SK-N-SH treated with all-trans-retinoic acid at 6 μM for 48 hours (cell line): ENCODE data around the gene TNK2.

Experiments
- ATAC-seq: fragments of 200-7000 bp; cut with Tn5 transposase; 3 replicates; pipeline ENCODE4 v1.9.1; 2020; ENCODE audit warnings: mild to moderate bottlenecking, moderate library complexity
- ARNTL ChIP-seq: fragments of 450-650 bp; formaldehyde crosslinking; IDR thresholded peaks from 2 replicates; pipeline ENCODE4 v1.5.0; 2020; ENCODE audit warnings: low read depth, mild to moderate bottlenecking, moderate library complexity, borderline replicate concordance
- BACH2 ChIP-seq: fragments of 250-450 bp; sonication (Bioruptor Pico); IDR thresholded peaks from 2 replicates; pipeline ENCODE4 v1.9.0; 2021; ENCODE audit warnings: mild to moderate bottlenecking, borderline replicate concordance
- CSDC2 ChIP-seq: fragments of 250-450 bp; sonication (Bioruptor Pico); IDR thresholded peaks from 2 replicates; pipeline ENCODE4 v1.5.0; 2020; ENCODE audit warnings: mild to moderate bottlenecking, moderate library complexity
- ESRRG ChIP-seq: fragments of 250-450 bp; sonication (Bioruptor Pico); IDR thresholded peaks from 2 replicates; pipeline ENCODE4 v1.6.1; 2021; ENCODE audit warnings: mild to moderate bottlenecking
- GLIS3 ChIP-seq: fragments of 250-450 bp; sonication (Bioruptor Pico); IDR thresholded peaks from 2 replicates; pipeline ENCODE4 v1.5.0; 2020; ENCODE audit warnings: mild to moderate bottlenecking, moderate library complexity
- ISL1 ChIP-seq: fragments of 250-450 bp; sonication (Bioruptor Pico); IDR thresholded peaks from 2 replicates; pipeline ENCODE4 v2.1.2; 2022; ENCODE audit warnings: mild to moderate bottlenecking, moderate library complexity
- PPARA ChIP-seq: fragments of 250-450 bp; sonication (Bioruptor Pico); IDR thresholded peaks from 2 replicates; pipeline ENCODE4 v1.5.0; 2020; ENCODE audit warnings: mild to moderate bottlenecking, borderline replicate concordance
- SNAI2 ChIP-seq: fragments of 250-450 bp; sonication (Bioruptor Pico); IDR thresholded peaks from 2 replicates; pipeline ENCODE4 v1.5.0; 2020; ENCODE audit warnings: mild to moderate bottlenecking, moderate library complexity
- TCF4 ChIP-seq: fragments of 250-450 bp; sonication (Bioruptor Pico); IDR thresholded peaks from 2 replicates; pipeline ENCODE4 v1.8.0; 2021; ENCODE audit warnings: mild to moderate bottlenecking, moderate library complexity, borderline replicate concordance
- TOX ChIP-seq: fragments of 250-450 bp; sonication (Bioruptor Pico); IDR thresholded peaks from 2 replicates; pipeline ENCODE4 v1.8.0; 2021; ENCODE audit warnings: mild to moderate bottlenecking, moderate library complexity, borderline replicate concordance
- ZC3H10 ChIP-seq: fragments of 250-450 bp; sonication (Bioruptor Pico); IDR thresholded peaks from 2 replicates; pipeline ENCODE4 v1.5.1; 2021; ENCODE audit warnings: mild to moderate bottlenecking, moderate library complexity
- ZFP30 ChIP-seq: fragments of 450-650 bp; formaldehyde crosslinking; IDR thresholded peaks from 2 replicates; pipeline ENCODE4 v1.5.0; 2022; ENCODE audit warnings: mild to moderate bottlenecking, moderate library complexity
- ZNF565 ChIP-seq: fragments of 450-650 bp; formaldehyde crosslinking; conservative IDR thresholded peaks from 2 replicates; pipeline ENCODE4 v1.5.0; 2020; ENCODE audit warnings: low read depth, mild to moderate bottlenecking, moderate library complexity
- ZNF70 ChIP-seq: fragments of 450-650 bp; formaldehyde crosslinking; IDR thresholded peaks from 2 replicates; pipeline ENCODE4 v1.5.0; 2020; ENCODE audit warnings: mild to moderate bottlenecking, moderate library complexity
- ZNF8 ChIP-seq: fragments of 450-650 bp; formaldehyde crosslinking; IDR thresholded peaks from 2 replicates; pipeline ENCODE4 v1.5.0; 2020; ENCODE audit warnings: mild to moderate bottlenecking, moderate library complexity
- TF ChIP-seq, protein P1 (sequence below): fragments of 250-450 bp; sonication (Bioruptor Pico); IDR thresholded peaks from 2 replicates; pipeline ENCODE4 v1.5.1; 2021; ENCODE audit warnings: mild to moderate bottlenecking, moderate library complexity
- TF ChIP-seq, protein P2 (sequence below): fragments of 250-450 bp; sonication (Bioruptor Pico); IDR thresholded peaks from 2 replicates; pipeline ENCODE4 v1.8.0; 2020; ENCODE audit warnings: mild to moderate bottlenecking, moderate library complexity, borderline replicate concordance
- TF ChIP-seq, protein P3 (sequence below): fragments of 250-450 bp; sonication (Bioruptor Pico); IDR thresholded peaks from 2 replicates; pipeline ENCODE4 v1.8.0; 2021; ENCODE audit warnings: low read depth, mild to moderate bottlenecking, moderate library complexity, borderline replicate concordance
- TF ChIP-seq, protein P4 (sequence below): fragments of 250-450 bp; sonication (Bioruptor Pico); IDR thresholded peaks from 2 replicates; pipeline ENCODE4 v1.5.0; 2020; ENCODE audit warnings: mild to moderate bottlenecking, moderate library complexity

The TNK2 gene

DNA sequence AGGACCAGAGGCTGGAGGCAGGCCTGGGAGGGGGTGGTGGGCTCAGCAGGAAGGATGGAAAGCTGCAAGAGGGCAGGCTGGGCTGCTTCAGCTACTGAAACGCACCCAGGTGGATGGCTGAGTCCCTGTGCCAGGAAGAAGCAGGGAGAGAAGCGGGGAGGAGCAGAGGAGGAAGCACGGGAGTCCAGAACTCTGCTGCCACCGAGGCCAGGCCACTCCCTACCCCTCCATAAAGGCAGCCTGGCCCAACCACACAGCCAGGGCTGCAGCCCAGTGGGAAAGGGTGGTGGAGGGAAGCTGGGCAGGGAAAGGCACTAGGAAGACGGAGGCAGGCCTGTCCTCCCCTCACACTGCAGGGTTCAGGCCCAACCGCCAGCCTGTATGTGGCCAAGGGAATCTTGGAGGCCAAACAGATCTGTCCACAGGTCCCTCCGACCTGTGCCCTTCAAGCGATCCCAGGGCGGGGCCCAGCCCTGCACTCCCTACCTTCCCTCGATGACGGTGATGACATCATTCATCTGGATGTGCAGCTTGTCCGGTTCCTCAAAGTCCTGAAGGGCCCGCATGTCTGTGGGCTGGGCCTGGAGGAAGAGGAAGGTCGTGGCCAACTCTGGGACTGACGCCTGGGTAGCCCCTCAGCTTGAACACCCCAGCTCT is 30.5 kb downstream of the TNK2 start:
- no peak for ATAC-seq
- TF ChIP-seq ARNTL (CRISPR knock-in tag) (no peak), TCF4 (no peak), ZNF565 (no peak), SNAI2 (CRISPR knock-in tag) (no peak), CSDC2 (CRISPR knock-in tag) (no peak), ZC3H10 (no peak)
- TF ChIP-seq, protein P1, sequence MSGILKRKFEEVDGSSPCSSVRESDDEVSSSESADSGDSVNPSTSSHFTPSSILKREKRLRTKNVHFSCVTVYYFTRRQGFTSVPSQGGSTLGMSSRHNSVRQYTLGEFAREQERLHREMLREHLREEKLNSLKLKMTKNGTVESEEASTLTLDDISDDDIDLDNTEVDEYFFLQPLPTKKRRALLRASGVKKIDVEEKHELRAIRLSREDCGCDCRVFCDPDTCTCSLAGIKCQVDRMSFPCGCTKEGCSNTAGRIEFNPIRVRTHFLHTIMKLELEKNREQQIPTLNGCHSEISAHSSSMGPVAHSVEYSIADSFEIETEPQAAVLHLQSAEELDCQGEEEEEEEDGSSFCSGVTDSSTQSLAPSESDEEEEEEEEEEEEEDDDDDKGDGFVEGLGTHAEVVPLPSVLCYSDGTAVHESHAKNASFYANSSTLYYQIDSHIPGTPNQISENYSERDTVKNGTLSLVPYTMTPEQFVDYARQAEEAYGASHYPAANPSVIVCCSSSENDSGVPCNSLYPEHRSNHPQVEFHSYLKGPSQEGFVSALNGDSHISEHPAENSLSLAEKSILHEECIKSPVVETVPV = no peak
- TF ChIP-seq, protein P2, sequence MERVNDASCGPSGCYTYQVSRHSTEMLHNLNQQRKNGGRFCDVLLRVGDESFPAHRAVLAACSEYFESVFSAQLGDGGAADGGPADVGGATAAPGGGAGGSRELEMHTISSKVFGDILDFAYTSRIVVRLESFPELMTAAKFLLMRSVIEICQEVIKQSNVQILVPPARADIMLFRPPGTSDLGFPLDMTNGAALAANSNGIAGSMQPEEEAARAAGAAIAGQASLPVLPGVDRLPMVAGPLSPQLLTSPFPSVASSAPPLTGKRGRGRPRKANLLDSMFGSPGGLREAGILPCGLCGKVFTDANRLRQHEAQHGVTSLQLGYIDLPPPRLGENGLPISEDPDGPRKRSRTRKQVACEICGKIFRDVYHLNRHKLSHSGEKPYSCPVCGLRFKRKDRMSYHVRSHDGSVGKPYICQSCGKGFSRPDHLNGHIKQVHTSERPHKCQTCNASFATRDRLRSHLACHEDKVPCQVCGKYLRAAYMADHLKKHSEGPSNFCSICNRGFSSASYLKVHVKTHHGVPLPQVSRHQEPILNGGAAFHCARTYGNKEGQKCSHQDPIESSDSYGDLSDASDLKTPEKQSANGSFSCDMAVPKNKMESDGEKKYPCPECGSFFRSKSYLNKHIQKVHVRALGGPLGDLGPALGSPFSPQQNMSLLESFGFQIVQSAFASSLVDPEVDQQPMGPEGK (CRISPR knock-in tag) = no peak

DNA sequence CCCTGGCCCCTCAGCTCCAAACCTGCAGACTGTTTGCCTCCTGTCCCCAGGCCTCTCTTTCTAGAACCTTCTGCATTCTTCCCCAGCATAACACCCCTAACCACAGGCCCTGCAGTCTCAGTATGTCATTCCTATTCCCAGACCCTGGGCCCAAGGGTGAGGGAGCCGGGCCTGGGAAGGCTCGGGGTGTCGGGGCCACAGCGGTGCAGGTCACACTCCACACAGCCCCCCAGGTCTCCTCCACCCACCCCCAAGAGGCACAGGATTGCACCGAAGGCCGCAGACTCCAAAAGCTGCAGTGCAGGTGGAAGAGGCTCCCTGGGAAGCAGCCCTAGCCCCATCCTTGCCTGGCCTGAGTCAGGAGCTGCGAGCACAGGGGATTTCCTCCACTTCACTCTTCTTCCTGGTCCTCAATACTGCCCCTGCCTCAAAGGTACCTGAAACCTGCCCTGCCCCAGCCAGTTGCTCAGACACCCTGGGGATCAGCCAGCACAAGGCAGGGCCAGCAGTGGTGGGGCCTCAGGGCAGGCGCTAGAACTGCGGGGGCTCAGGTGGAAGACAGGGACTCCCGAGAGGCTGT is 31.1 kb downstream of the TNK2 start:
- TF ChIP-seq CSDC2 (CRISPR knock-in tag) = no peak
- TF ChIP-seq TCF4 = no peak
- TF ChIP-seq PPARA = no peak
- no peak for TF ChIP-seq ZNF8
- TF ChIP-seq TOX = no peak
- no peak for TF ChIP-seq ZC3H10
- no peak for TF ChIP-seq ZNF70
- TF ChIP-seq, protein P1 = no peak
- no peak for TF ChIP-seq ZFP30 (CRISPR knock-in tag)
- TF ChIP-seq GLIS3 (CRISPR knock-in tag) = no peak
- TF ChIP-seq ESRRG (CRISPR knock-in tag) = no peak
- TF ChIP-seq, protein P3, sequence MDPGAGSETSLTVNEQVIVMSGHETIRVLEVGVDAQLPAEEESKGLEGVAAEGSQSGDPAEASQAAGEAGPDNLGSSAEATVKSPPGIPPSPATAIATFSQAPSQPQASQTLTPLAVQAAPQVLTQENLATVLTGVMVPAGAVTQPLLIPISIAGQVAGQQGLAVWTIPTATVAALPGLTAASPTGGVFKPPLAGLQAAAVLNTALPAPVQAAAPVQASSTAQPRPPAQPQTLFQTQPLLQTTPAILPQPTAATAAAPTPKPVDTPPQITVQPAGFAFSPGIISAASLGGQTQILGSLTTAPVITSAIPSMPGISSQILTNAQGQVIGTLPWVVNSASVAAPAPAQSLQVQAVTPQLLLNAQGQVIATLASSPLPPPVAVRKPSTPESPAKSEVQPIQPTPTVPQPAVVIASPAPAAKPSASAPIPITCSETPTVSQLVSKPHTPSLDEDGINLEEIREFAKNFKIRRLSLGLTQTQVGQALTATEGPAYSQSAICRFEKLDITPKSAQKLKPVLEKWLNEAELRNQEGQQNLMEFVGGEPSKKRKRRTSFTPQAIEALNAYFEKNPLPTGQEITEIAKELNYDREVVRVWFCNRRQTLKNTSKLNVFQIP (CRISPR knock-in tag) = no peak
- TF ChIP-seq BACH2 (CRISPR knock-in tag) = no peak
- no peak for TF ChIP-seq ISL1 (CRISPR knock-in tag)
- TF ChIP-seq SNAI2 (CRISPR knock-in tag) = no peak
- TF ChIP-seq, all 23 proteins: peak for 0
- no peak for ATAC-seq

DNA sequence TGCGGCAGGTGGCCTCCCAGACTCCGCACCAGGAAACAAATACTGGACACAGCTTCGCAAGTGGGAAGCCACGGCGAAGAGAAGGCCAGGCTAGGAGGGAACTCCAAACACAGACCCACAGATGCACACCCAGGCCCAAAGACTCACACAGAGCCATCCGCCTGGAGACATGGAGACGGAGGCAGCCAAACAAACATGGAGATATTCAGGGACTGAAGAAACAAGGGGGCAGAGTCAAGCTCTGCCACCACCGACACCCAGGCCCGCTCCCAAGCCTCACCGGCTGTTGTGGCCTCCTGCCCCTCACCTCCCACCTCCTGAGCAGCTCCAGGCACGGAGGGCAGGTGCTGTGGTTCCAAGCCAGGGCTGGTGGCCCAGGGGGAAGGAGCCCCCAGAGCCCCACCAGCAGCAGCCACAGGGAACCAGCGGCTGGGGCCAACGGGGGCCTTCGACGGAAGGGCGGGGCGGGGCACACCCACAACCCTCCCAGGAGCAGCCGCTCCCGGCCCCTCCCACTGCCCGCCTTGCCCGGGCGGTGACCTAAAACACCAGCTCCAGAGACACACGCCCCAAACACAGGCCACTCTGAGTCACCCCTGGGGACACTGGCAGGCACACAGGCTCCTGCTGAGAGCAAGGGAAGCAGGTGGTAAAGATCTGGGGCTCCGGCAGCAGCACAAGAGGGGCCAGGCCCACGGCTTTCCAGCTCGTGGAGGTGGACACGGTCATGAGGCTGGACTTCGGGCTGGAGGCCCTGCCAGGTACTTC is 31.9 kb downstream of the TNK2 start:
- TF ChIP-seq TOX = no peak
- no peak for TF ChIP-seq ZFP30 (CRISPR knock-in tag)
- TF ChIP-seq, protein P4, sequence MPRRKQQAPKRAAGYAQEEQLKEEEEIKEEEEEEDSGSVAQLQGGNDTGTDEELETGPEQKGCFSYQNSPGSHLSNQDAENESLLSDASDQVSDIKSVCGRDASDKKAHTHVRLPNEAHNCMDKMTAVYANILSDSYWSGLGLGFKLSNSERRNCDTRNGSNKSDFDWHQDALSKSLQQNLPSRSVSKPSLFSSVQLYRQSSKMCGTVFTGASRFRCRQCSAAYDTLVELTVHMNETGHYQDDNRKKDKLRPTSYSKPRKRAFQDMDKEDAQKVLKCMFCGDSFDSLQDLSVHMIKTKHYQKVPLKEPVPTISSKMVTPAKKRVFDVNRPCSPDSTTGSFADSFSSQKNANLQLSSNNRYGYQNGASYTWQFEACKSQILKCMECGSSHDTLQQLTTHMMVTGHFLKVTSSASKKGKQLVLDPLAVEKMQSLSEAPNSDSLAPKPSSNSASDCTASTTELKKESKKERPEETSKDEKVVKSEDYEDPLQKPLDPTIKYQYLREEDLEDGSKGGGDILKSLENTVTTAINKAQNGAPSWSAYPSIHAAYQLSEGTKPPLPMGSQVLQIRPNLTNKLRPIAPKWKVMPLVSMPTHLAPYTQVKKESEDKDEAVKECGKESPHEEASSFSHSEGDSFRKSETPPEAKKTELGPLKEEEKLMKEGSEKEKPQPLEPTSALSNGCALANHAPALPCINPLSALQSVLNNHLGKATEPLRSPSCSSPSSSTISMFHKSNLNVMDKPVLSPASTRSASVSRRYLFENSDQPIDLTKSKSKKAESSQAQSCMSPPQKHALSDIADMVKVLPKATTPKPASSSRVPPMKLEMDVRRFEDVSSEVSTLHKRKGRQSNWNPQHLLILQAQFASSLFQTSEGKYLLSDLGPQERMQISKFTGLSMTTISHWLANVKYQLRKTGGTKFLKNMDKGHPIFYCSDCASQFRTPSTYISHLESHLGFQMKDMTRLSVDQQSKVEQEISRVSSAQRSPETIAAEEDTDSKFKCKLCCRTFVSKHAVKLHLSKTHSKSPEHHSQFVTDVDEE (CRISPR knock-in tag) = no peak
- no peak for TF ChIP-seq TCF4
- TF ChIP-seq ZNF565 = no peak
- no peak for TF ChIP-seq GLIS3 (CRISPR knock-in tag)
- TF ChIP-seq, protein P2 (CRISPR knock-in tag) = no peak
- no peak for TF ChIP-seq ZC3H10
- no peak for TF ChIP-seq ZNF70
- ATAC-seq = no peak
